Epithelial cell of esophagus (primary cell): ENCODE results near the gene JARID2.
A peak's percentile ranks its signal among the peaks of the same experiment; 100 is the strongest.

Experiments
- DNase-seq: peaks from one replicate; pipeline ENCODE4 v3.0.0; 2010; ENCODE audit warnings: low read depth
- H3K4me3 ChIP-seq: 2 replicates; pipeline ENCODE4 v1.5.1; 2011; ENCODE audit warnings: mild to moderate bottlenecking, low read length, control low read depth
- TF ChIP-seq, protein P1 (sequence below): IDR thresholded peaks from 2 replicates; pipeline ENCODE4 v1.5.1; 2011; ENCODE audit warnings: low read depth, mild to moderate bottlenecking, low read length, control low read depth, inconsistent platforms; ENCODE audit not compliant: insufficient read depth; ENCODE audit errors: missing control alignments

JARID2 gene

DNA sequence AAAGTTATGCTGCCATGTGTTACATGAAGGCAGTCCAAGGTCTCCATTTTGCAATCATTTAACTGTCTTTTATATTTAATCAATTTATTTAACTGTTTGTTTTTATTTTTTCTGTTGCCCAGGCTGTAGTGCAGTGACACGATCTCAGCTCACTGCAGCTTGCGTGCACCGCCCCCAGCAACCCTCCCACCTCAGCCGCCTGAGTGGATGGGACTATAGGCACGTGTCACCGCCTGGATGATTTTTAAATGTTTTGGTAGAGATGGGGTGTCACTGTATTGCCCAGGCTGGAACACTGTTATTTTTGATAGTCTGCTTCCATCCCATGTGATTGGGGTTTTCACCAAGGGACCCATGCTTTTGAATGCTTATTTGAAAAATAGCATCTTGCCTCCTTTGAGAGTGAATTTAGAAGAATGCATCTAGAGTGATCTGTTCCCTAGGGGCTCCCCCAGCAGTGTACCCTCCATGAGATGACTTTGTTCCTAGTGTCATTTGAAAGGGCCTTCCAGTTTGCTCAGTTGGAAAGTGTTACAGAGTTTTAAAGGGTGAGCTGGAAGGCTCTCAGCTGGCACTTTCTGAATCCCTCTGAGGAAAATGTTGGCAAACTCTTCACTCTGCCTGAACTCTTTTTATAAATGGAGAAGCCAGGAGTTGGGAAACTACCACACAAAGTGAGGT, 143.4 kb downstream of the JARID2 start:
- TF ChIP-seq, protein P1, sequence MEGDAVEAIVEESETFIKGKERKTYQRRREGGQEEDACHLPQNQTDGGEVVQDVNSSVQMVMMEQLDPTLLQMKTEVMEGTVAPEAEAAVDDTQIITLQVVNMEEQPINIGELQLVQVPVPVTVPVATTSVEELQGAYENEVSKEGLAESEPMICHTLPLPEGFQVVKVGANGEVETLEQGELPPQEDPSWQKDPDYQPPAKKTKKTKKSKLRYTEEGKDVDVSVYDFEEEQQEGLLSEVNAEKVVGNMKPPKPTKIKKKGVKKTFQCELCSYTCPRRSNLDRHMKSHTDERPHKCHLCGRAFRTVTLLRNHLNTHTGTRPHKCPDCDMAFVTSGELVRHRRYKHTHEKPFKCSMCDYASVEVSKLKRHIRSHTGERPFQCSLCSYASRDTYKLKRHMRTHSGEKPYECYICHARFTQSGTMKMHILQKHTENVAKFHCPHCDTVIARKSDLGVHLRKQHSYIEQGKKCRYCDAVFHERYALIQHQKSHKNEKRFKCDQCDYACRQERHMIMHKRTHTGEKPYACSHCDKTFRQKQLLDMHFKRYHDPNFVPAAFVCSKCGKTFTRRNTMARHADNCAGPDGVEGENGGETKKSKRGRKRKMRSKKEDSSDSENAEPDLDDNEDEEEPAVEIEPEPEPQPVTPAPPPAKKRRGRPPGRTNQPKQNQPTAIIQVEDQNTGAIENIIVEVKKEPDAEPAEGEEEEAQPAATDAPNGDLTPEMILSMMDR: no peak
- DNase-seq: no peak
- H3K4me3 ChIP-seq: no peak overlapping the region

DNA sequence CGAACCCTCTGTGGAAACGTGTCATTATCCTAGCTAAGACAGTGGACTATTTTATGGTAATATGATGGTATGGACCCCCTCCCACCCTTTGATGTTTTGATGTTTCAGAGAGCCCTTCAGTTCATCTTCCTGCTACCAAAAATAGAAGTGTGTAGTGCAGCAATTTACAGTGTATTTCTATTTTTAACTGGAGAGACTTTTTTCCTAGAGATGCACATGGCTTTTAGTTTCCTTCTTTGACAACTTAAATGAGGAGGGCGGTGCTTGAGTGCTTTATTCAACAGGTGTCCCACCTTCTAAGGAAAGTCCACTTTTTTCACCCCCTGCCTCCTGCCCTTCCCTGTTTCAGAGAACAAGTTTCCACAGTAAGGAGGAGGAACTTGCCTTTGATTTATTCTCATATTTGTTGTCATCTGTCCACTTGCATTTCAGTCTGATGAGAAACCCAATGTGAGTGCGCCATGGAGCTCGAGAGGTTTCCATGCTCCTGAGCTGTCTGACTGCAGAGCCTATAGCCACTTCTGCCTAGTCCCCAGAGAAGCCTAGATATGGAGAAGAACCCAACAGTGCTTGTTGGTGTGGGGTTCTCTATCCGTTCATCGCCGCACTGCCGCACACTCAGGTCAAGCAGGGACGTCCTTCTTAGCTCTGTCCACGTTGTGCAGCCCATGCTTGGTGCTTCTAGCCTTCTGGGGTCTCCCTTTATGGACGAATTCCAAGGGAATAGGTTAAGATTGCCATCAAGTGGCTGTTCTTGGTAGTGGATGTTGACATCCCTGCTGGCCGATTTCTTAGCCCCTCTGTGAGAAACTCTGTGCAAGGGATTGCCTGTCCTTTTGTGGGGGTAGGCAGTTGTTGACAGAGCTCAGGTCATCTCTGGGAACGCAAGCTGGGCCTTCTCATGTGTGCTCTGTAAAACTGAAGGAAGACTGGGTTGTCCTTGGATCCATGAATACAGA, 144.2 kb downstream of the JARID2 start:
- DNase-seq: no peak
- TF ChIP-seq, protein P1: peak; percentile 60
- H3K4me3 ChIP-seq: no peak overlapping the region

DNA sequence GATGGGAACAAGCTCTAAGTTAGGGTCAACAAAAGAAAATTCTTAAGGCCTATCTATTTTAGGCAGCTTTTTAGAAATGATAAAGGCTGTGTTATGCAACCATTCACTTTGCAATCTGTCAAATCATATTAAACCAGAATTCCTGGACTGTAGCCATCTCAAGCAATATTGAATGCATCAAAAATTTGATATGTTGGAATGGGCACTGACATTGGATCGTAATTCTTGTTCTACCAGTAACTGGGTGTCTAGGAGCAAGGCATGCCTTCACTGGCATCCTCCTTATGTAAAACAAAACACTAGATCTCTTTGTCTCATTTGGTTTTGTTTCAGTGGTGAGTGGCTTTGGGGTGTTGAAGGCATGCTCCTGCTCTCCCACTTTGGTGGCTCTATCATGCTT, 145.6 kb downstream of the JARID2 start:
- TF ChIP-seq, protein P1: no peak
- peak; percentile 57 for DNase-seq
- no peak overlapping the region for H3K4me3 ChIP-seq

DNA sequence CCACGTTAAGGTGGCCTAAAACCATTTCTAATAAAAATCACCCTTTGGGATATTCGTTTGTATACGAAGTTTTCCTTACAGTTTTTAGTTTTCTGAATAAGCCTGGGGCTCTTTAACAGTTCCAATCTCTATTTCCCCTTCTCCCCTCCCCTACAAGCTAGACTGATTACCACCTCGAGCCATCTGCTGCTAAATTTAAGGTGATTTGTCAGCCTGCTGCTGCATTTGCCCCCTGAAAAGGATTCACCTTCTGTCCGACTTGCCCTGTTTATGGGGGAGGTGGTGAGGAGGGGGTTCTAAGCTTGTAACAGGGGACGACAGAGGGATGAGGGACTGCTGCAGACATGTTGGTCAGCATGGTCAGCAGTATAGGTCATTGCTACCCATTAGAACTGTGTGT, 146.3 kb downstream of the JARID2 start:
- H3K4me3 ChIP-seq: no peak overlapping the region
- TF ChIP-seq, protein P1: no peak
- no peak for DNase-seq

DNA sequence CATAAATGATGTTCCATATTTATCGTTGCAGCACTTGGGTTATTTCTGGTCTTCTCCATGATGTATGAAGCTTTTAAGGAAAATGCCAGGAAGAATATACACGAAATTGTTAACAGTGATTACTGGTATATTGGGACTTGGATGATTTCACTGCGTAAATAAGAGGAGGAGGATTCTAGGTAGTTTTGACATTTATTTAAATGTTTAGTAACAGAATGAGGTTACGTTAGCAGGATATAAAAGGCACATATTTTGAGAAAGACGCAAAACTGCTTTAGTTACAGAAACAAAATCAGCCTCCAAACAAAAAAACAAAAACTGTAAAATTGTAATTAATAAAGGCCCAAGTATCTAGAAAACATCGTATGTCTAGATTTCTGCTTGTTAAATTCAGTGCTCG, 147.7 kb downstream of the JARID2 start:
- H3K4me3 ChIP-seq: no peak overlapping the region
- TF ChIP-seq, protein P1: no peak
- DNase-seq: no peak

DNA sequence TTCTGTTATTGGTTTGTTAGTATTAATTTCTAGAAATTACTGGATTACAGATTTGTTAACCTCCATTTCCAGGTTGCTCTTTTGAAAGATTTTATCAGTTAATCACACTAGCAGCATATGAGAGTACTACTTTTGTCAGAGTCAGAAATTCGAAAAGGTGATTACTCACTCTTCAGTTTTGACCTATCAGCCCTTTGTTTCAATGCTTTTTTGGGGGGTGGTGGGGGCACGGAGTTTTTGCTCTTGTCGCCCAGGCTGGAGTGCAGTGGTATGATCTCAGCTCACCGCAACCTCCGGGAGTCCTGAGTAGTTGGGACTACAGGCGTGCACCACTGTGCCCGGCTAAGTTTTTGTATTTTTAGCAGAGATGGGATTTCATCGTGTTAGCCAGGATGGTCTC, 149.2 kb downstream of the JARID2 start:
- no peak for DNase-seq
- TF ChIP-seq, protein P1: no peak
- no peak overlapping the region for H3K4me3 ChIP-seq
